ENCODE data around the gene NOTCH1.
"Not testable (repeated sequence)": the region's sequence is repeated elsewhere in the genome, so short reads cannot be mapped to it uniquely, and the experiment has no call there.

NOTCH1 gene

GRCh38 chr9:136545965-136546696 lies at the start of gene NOTCH1:
NOTCH1 (minus strand) TSS chr9:136546048; CDS start chr9:136545786, 262 bp downstream.
- DNase-seq (ENCODE audit: low read depth in 2 of 2): peak; percentile 88 to 89

DNA sequence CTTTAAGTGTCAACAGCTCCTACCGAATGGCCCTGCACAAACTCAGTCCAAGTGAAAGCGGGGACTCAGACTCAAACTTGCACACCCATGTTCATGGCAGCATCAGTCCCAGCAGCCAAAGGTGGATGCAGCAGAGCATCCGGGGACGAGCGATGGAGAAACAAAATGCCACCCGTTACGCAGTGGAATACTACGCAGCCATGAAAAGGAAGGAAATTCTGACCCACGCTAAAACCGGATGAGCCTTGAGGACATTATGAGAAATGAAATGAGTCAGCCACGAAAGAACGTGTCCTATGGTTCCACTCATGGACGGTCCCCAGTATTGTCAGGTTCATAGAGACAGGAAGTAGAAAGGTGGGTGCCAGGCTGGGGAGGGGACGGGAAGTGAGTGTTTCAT lies 48.6 kb upstream of the NOTCH1 start:
- no peak for DNase-seq (ENCODE audit: low read depth in 2 of 2)

- DNase-seq (ENCODE audit: low read depth in 2 of 2): no peak
Measured at GRCh38 chr9:136593581-136593980, 47.7 kb upstream of the NOTCH1 start.

DNA sequence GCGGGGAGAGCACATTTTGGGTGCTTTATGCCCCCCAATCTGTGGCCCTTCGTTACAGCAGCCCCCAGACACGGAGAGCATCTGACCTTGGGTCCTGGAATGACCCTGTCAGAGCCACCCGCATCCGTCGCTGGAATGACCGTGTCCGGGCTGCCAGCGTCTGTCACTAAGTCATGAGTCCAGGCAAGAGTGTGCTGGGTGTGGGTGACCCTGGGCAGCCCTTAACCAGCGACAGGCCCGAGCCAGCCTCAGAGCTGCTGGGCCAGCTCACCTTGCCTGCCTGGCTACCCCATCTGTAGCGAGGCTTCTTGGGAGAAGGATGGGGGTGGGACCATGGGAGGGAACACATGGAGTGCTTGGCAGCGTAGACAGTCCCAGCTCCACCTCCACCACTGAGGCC lies 46.8 kb upstream of the NOTCH1 start:
- DNase-seq (ENCODE audit: low read depth in 2 of 2): no peak

DNA sequence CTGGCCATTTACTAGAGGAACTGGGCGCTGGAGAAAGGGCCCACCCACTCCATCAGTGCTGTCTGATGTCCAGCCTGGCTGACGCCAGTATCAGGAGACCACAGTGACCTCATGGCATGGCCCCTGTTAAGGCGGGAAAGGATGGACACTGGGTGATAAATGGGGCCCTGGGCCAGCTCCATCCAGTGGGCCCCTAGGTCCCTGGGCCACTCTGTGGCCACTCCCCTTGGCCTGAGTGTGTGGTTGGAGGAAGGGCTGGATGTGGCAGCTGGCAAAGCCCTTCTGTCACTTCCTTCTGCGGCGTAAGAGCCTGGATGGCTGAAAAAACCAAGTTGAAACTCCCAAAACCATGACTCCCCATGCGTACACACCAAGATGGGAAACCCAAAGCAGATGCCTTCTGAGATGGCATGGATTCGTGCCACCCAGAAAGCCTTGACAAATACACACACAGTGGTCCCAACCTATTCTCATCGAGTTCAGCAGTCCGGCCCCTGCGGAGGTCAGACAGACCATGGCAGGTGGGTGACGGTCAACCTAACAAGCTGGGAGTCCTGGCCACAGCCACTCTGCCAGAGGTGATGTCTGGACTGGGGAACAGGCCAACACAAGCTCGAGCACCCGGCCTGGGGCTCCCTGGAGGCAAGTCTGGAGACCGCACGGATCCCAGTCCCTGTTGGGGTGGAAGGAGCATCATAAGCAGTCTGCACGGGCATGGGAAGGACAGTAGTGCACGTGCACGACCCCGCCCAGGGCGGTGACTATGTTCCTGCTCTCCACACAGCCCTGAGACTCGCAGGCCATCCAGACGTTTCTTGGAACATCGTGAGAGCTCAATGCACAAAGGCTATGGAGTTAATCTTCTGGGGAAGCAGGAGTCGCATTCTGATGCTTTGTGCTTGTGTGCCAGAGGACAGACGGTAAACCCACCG lies 45.2 kb upstream of the NOTCH1 start:
- no peak for DNase-seq (ENCODE audit: low read depth in 2 of 2)

DNA sequence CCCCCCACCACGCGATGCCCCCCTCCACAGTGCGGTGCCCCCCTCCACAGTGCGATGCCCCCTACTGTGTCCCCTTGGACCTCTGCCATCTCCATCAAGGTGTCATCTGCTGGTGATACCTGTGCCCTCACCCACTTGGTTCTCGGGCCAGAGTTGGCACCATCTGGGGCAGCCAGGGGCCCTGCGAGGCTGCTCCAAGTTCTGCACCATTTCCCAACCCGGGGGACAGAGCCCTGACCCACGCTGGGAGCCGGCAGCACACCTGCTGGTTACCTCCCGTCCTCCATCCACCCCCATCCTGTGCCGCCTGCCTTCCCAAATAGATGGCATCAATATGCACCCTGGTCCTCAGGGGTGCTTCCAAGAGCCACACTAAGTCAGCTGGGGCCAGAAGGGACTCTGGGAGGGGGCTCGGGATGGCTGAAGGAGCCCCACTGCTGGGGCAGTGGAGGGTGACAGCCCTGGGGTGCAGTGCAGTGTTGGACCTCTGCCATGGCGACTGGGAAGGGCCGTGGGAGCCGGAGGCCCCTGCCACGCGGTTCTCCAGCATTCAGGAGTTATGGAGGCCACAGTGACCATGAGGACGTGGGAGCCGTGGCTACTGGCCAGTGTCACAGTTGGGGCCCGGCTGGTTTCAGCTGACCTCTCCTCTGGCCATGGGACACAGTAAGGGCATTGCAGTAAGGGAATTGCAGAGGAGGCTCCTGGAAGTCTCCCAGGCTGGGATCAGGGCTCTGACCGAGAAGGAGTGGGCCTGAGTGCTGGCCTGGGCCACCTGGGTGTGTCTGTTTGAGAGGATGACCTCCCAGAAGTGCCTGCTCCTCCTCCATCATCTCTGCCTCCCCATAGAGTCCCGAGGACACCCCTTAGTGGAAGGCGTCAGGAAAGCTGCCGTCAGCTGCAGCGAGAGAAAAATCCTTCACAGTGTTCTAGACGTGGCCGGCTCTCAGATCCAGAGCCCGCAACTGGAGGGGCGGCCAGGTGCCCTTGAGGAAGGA lies 44.2 kb upstream of the NOTCH1 start:
- no peak for DNase-seq (ENCODE audit: low read depth in 2 of 2)

- no peak for DNase-seq (ENCODE audit: low read depth in 2 of 2)
Measured at GRCh38 chr9:136588663-136589464, 43.0 kb upstream of the NOTCH1 start.

- no peak for DNase-seq (ENCODE audit: low read depth in 2 of 2)
Measured at GRCh38 chr9:136587944-136588662, 42.3 kb upstream of the NOTCH1 start.

- no peak for DNase-seq (ENCODE audit: low read depth in 2 of 2)
Measured at GRCh38 chr9:136587145-136587943, 41.5 kb upstream of the NOTCH1 start.

DNA sequence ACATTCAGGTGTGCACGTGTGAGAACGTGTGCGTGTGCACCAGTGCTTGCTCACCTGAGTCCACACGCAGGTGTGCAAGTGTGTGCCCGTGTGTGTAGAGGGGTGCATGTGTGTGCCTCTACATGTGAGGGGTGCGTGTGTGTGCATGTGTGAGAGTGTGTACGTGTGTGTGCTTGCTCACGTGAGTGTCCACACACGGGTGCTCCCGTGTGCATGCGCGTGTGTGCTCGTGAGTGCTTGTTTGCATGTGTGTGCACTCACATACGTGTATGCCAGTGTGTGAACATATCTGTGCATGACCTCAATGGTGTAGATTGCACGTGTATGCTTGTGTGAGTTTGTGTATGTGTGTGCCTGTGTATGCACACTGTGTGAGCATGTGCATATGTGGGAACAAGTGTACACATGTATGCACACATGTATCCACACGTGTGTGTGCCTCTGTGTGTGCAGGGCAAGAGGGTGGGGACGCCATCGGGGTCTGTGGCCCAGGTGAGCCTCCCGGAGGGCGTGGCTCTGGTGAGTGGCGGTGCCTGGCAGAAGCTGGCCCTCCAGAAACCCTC lies 40.6 kb upstream of the NOTCH1 start:
- no peak for DNase-seq (ENCODE audit: low read depth in 2 of 2)

GRCh38 chr9:136585531-136586120 lies 39.8 kb upstream of the NOTCH1 start:
- DNase-seq (ENCODE audit: low read depth in 2 of 2): no peak

GRCh38 chr9:136584934-136585333 lies 39.1 kb upstream of the NOTCH1 start:
- no peak for DNase-seq (ENCODE audit: low read depth in 2 of 2)

GRCh38 chr9:136584401-136584932 lies 38.6 kb upstream of the NOTCH1 start:
- DNase-seq (ENCODE audit: low read depth in 2 of 2): no peak

- DNase-seq (ENCODE audit: low read depth in 2 of 2): no peak
Measured at GRCh38 chr9:136582977-136583735, 37.3 kb upstream of the NOTCH1 start.

DNA sequence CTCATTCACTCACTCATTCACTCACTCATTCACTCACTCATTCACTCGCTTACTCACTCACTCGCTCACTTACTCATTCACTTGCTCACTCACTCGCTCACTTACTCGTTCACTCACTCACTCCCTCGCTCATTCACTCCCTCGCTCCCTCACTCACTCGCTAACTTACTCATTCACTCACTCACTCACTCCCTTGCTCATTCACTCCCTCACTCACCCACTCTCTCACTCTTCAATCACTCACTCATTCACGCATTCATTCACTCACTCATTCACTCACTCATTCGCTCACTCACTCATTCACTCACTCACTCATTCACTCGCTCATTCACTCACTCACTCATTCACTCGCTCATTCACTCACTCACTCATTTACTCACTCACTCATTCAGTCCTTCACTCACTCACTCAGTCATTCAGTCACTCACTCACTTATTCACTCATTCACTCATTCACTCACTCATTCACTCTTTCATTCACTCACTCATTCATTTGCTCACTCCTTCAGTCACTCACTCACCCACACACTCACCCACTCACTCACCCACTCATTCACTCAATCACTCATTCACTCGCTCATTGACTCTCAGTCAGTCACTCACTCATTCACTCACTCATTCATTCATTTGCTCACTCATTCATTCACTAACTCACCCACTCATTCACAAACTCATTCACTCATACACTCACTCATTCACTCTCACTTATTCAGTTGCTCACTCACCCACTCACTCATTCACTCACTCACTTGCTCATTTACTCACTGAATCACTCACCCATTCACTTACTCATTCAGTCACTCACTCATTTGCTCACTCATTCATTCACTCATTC lies 36.0 kb upstream of the NOTCH1 start:
- DNase-seq (ENCODE audit: low read depth in 2 of 2): no peak

DNA sequence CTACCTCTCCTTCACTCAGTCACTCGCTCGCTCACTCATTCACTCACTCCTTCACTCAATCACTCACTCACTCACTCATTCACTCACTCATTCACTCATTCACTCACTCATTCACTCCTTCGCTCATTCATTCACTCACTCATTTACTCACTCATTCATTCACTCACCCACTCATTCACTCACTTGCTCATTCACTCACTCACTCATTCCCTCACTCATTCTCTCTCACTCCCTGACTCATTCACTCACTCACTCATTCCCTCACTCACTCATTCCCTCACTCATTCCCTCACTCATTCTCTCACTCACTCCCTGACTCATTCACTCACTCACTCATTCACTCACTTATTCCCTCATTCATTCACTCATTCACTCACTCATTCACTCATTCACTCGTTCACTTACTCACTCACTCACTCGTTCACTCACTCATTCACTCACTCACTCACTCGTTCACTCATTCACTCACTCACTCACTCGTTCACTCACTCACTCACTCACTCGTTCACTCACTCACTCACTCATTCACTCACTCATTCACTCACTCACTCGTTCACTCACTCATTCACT lies 33.9 kb upstream of the NOTCH1 start:
- not testable (repeated sequence) for DNase-seq (ENCODE audit: low read depth in 2 of 2)
